Measurements from ENCODE around the gene OR51V1.

OR51V1 gene

DNA sequence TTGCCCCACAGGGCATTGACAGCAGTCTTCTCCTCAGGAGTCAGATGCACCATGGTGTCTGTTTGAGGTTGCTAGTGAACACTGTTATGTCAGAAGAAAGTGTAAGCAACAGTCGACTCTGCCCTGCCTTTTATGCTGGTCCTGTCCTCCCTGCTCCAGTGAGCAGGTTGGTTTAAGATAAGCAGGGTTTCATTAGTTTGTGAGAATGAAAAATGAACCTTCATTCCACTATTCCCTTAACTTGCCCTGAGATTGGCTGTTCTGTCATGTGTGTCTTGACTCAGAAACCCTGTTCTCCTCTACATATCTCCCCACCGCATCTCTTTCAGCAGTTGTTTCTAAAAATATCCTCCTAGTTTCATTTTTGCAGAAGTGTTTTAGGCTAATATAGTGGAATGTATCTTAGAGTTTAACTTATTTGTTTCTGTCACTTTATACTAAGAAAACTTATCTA is 33.9 kb upstream of the OR51V1 start, which contains the start of gene HBD:
Gene HBD (minus strand): TSS at position 103 of the 454 bp plus-strand sequence. CDS start 50 bp downstream, at position 53.
- no peak within 1 kb of the TSS for H3K4me2 ChIP-seq (ENCODE audit: low read length)
- H3K79me2 ChIP-seq (ENCODE audit: insufficient read depth, low read length): no peaks in the 10 kb centered on the region
- no peaks in the 10 kb centered on the region for H3K36me3 ChIP-seq (ENCODE audit: insufficient read depth, low read length)
- H3K9me2 ChIP-seq (ENCODE audit: low read depth, low read length): no peaks in the 10 kb centered on the region
- no peak for TF ChIP-seq CTCF (IDR thresholded peaks at IDR 0.05; ENCODE audit: low read length)
- H3K27me3 ChIP-seq (ENCODE audit: insufficient read depth, low read length): no peaks in the 10 kb centered on the region
- no peaks in the 10 kb centered on the region for H4K20me1 ChIP-seq (ENCODE audit: insufficient read depth, low read length)
- no peak within 1 kb of the TSS for H3K9ac ChIP-seq (ENCODE audit: low read length)
- H3K4me1 ChIP-seq (ENCODE audit: insufficient read depth, low read length, severe bottlenecking): no peaks in the 10 kb centered on the region
- H2AFZ ChIP-seq (ENCODE audit: low read length): no peak within 1 kb of the TSS
- H3K4me3 ChIP-seq (ENCODE audit: low read depth, low read length, poor library complexity, severe bottlenecking): no peak within 1 kb of the TSS
- H3K9me3 ChIP-seq (ENCODE audit: low read length): no peaks in the 10 kb centered on the region
- no peak within 1 kb of the TSS for H3K27ac ChIP-seq (ENCODE audit: low read depth, low read length, poor library complexity, severe bottlenecking)
- H3F3A ChIP-seq (ENCODE audit: insufficient read depth, low read length): no peaks in the 10 kb centered on the region

DNA sequence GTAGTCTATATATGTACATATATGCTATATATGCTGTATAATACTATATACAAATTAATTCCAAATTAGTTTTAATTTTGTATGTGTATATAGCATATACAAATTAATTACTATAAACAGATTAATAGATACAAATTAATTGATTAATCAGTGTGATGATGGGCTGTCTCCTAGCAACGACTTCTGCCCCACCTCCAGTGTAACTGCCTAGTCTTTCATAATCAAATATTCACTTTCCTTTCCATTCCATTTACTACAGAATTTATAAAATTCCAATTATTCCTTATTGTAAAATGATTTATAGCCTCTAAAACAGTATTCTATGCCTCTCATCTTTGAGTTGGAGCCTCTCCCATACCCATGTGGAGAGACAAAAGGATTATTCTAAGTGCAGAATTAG is 32.8 kb upstream of the OR51V1 start:
- no peak overlapping the region for H3K4me3 ChIP-seq (ENCODE audit: low read depth, low read length, poor library complexity, severe bottlenecking)
- H2AFZ ChIP-seq (ENCODE audit: low read length): no peak overlapping the region
- no peak overlapping the region for H3K4me2 ChIP-seq (ENCODE audit: low read length)
- H3K27me3 ChIP-seq (ENCODE audit: insufficient read depth, low read length): no peaks in the 10 kb centered on the region
- no peaks in the 10 kb centered on the region for H4K20me1 ChIP-seq (ENCODE audit: insufficient read depth, low read length)
- no peaks in the 10 kb centered on the region for H3K4me1 ChIP-seq (ENCODE audit: insufficient read depth, low read length, severe bottlenecking)
- no peaks in the 10 kb centered on the region for H3K9me3 ChIP-seq (ENCODE audit: low read length)
- no peak for TF ChIP-seq EZH2 (IDR thresholded peaks at IDR 0.05; ENCODE audit: borderline replicate concordance, low read length)
- H3K36me3 ChIP-seq (ENCODE audit: insufficient read depth, low read length): no peaks in the 10 kb centered on the region
- no peak overlapping the region for H3K9ac ChIP-seq (ENCODE audit: low read length)
- no peaks in the 10 kb centered on the region for H3F3A ChIP-seq (ENCODE audit: insufficient read depth, low read length)
- no peak overlapping the region for H3K27ac ChIP-seq (ENCODE audit: low read depth, low read length, poor library complexity, severe bottlenecking)
- H3K9me2 ChIP-seq (ENCODE audit: low read depth, low read length): no peaks in the 10 kb centered on the region
- no peaks in the 10 kb centered on the region for H3K79me2 ChIP-seq (ENCODE audit: insufficient read depth, low read length)

GRCh38 chr11:5232821-5233220 is 32.3 kb upstream of the OR51V1 start:
- H2AFZ ChIP-seq (ENCODE audit: low read length): no peak overlapping the region
- no peaks in the 10 kb centered on the region for H3K79me2 ChIP-seq (ENCODE audit: insufficient read depth, low read length)
- no peak overlapping the region for H3K27ac ChIP-seq (ENCODE audit: low read depth, low read length, poor library complexity, severe bottlenecking)
- H3K4me2 ChIP-seq (ENCODE audit: low read length): no peak overlapping the region
- H4K20me1 ChIP-seq (ENCODE audit: insufficient read depth, low read length): no peaks in the 10 kb centered on the region
- no peak overlapping the region for H3K4me3 ChIP-seq (ENCODE audit: low read depth, low read length, poor library complexity, severe bottlenecking)
- H3K36me3 ChIP-seq (ENCODE audit: insufficient read depth, low read length): no peaks in the 10 kb centered on the region
- H3F3A ChIP-seq (ENCODE audit: insufficient read depth, low read length): no peaks in the 10 kb centered on the region
- H3K9me3 ChIP-seq (ENCODE audit: low read length): no peaks in the 10 kb centered on the region
- H3K9ac ChIP-seq (ENCODE audit: low read length): no peak overlapping the region
- no peaks in the 10 kb centered on the region for H3K4me1 ChIP-seq (ENCODE audit: insufficient read depth, low read length, severe bottlenecking)
- H3K9me2 ChIP-seq (ENCODE audit: low read depth, low read length): no peaks in the 10 kb centered on the region
- no peaks in the 10 kb centered on the region for H3K27me3 ChIP-seq (ENCODE audit: insufficient read depth, low read length)
- TF ChIP-seq CTCF (IDR thresholded peaks at IDR 0.05; ENCODE audit: low read length): no peak
- no peak for TF ChIP-seq EZH2 (IDR thresholded peaks at IDR 0.05; ENCODE audit: borderline replicate concordance, low read length)

DNA sequence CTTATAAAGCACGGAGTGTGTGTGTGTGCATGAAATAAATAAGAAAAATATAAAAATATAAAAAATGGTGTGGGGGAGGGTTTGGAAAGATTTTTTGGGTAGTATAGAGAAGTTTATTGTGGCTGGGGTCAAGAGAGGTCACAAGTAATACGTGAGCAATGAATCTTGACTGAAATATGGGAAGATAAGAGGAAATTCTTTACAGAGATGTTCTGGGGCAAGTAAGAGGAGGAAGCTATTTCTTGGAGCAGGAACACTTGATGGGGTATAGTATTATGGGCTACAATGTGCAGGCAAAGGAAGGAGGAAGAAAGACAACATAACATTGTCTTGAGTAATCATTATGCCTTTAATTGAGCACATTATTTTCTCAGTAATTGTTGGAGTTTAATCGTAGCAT is 31.7 kb upstream of the OR51V1 start:
- H3K36me3 ChIP-seq (ENCODE audit: insufficient read depth, low read length): no peaks in the 10 kb centered on the region
- no peaks in the 10 kb centered on the region for H3K27me3 ChIP-seq (ENCODE audit: insufficient read depth, low read length)
- H3K9me3 ChIP-seq (ENCODE audit: low read length): no peaks in the 10 kb centered on the region
- no peaks in the 10 kb centered on the region for H3K9me2 ChIP-seq (ENCODE audit: low read depth, low read length)
- no peaks in the 10 kb centered on the region for H3F3A ChIP-seq (ENCODE audit: insufficient read depth, low read length)
- TF ChIP-seq CTCF (IDR thresholded peaks at IDR 0.05; ENCODE audit: low read length) (no peak), EZH2 (IDR thresholded peaks at IDR 0.05; ENCODE audit: borderline replicate concordance, low read length) (no peak)
- no peak overlapping the region for H2AFZ ChIP-seq (ENCODE audit: low read length)
- no peaks in the 10 kb centered on the region for H4K20me1 ChIP-seq (ENCODE audit: insufficient read depth, low read length)
- no peaks in the 10 kb centered on the region for H3K4me1 ChIP-seq (ENCODE audit: insufficient read depth, low read length, severe bottlenecking)
- no peak overlapping the region for H3K4me2 ChIP-seq (ENCODE audit: low read length)
- H3K79me2 ChIP-seq (ENCODE audit: insufficient read depth, low read length): no peaks in the 10 kb centered on the region
- no peak overlapping the region for H3K27ac ChIP-seq (ENCODE audit: low read depth, low read length, poor library complexity, severe bottlenecking)
- H3K9ac ChIP-seq (ENCODE audit: low read length): no peak overlapping the region
- H3K4me3 ChIP-seq (ENCODE audit: low read depth, low read length, poor library complexity, severe bottlenecking): no peak overlapping the region
